Measurements from ENCODE around the gene F2.
"Not testable (repeated sequence)": the region's sequence is repeated elsewhere in the genome, so short reads cannot be mapped to it uniquely, and the experiment has no call there.

F2 gene

DNA sequence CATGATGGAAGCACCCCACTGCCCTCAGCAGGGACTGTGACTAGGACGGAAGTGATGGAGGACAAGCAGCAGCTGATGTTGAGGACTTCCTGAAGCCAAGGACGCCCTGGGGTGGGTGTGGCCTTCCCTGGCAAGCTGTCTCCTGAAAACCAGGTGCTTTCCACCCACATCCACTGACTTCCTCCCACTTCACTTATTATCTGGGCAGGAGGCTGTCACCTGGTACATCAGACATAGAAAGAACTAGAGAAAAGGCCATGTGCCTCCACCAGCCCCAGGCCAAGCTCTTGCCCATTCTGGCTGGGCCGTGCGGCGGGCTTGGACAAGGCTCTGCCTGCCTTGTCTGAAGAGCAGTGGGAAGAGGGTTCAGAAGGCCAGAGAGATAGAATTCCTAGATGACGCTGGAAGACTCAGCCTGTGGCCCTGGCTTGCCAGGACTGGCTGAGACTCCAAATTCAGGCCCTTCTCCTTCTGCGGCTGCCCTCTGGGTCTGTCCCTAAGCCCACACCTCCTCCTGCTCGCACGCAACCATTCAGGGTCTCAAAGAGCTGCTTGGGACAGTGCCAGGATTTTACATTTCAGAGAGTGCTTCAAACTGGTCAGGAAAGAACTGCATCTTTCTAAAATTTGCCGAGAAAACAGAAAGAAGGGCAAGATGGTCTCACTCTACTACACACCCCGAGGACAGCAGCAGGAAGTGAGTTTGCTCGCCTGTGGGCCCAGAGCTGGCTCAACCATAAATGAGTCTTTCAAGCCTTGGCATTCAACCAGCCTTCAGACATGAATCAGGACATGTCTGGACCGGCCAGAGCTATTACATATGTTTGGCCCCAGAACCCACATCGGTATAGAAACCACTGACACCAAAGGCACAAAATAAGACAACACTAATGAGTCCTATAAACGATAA lies 31.9 kb upstream of the F2 start:
- no peak for DNase-seq

DNA sequence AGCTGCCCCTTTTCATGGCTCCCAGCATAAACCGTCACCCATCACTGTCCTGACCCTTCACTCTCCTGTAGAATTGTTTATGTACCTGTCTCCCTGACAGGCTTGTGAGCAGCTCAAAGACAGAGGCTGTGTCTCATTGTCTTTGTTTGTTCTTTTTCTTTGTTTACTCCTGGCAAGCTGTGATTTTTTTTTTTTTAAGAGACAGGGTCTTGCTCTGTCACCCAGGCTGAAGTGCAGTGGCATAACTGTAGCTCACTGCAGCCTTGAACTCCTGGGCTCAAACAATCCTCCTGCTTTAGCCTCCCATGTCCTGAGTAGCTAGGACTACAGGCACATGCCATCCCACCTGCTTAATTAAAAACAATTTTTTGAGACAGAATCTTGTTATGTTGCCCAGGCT lies 28.3 kb upstream of the F2 start:
- DNase-seq: no peak

DNA sequence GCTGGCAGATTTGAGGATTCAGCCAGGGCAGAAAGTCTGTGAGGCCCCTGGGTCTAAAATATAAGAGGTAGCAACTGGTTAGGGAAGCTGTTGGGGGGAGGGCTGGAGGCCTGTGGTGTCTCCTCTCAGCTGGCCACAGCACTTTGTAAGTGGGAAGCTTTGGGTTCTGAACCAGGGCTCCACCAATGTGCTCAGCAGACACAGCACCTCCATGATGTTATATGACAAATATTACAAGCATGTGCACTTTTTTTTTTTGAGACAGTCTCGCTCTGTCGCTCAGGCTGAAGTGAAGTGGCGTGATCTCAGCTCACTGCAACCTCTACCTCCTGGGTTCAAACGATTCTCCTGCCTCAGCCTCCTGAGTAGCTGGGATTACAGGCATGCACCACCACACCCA lies 26.6 kb upstream of the F2 start:
- no peak for DNase-seq

DNA sequence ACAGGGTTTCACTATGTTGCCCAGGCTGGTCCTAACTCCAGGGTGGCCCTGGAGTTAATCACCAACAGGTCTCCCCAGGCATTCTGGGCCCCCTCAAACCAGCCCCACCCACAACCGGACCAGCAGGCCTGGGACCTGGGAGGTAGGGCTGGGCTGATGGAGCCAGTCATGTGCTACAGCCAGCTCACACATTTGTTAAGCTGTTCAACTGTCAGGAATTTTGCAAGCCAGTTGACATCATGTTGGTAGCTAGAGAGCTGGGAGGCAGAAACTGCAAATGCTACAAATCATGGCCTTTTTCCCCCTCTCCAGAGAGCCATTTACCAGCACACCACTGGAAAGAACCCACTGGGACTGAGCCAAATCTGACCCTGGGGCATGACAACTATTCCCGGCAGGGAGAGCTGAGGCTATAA lies 25.4 kb upstream of the F2 start:
- no peak for DNase-seq

DNA sequence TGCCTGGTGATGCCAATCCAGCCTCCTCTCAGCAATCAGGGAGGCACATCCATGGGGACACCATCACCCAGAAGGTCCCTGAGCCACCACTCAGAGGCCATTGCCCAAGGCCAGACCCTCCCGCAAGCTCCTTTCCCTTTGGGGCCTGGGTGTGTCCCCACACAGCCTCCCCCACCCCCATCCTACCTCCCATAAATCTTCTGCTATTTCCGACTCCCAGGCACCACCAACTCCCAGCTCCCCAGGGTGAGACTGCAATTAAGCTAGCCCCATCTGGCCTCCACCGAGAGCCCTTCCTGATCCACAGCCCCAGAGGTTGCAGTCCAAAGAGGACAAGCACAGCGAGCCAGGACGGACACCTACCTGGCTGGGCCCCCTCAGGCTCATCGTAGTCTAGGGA lies 24.9 kb upstream of the F2 start:
- no peak for DNase-seq

DNA sequence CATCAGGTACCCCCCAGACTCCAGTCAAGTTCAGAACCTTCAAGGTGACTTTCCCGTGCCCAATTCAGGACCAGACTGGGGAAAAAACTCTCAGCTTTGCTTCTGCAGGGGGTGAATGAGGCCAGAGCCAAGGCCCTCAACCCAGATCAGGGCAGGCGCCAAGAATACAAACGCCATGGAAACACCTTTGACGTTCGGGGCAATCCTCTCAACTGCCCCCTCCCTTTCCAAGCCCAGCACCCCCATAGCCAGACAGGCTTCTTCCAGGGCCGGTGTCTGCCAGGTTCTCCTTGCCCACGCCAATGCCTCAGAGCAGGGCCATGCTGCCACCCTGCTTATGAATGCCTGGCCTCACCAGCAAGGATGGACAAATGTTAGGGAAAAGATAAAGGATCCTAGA lies 24.4 kb upstream of the F2 start:
- DNase-seq: no peak

DNA sequence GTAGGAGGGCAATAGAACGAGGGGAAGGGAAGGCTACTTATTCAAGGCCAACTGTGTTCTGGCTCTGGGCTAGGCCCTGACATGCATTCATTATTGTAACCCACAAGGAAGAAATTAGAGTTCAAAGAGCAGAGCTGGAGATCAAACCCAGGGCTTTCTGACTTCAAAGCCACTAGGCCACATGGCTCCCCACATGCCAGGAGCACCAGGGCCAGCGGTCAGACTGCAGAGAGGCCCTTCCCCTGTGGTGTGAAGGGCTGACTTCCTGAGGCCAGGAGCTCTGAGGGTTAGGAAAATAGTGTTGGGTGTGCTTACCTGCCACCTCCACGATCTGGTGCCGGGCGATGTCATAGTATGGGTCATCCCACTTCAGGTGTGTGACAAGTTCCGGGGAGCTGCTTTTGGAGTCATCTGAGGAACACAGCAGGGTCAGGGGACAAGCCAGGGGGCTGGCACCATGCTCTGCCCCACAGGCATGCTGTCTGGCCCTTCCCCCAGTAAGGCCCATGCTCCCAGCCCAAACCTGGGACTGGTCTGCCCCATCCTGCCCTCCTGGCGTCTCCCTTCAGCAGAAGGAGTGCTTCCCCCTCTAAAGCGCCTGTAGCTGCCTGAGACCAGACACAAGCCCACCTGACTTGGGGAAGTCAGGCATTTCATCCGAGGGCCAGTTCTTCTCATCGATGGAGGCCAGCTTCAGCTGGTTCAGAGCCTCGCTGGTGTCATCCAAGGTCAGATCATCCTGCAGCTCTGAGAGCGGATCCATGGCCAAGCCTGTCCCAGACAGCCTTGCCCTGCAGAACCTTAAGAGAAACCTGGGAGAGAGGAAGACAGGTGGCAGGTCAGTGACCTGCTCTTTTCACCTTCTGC lies 23.4 kb upstream of the F2 start:
- DNase-seq: no peak

DNA sequence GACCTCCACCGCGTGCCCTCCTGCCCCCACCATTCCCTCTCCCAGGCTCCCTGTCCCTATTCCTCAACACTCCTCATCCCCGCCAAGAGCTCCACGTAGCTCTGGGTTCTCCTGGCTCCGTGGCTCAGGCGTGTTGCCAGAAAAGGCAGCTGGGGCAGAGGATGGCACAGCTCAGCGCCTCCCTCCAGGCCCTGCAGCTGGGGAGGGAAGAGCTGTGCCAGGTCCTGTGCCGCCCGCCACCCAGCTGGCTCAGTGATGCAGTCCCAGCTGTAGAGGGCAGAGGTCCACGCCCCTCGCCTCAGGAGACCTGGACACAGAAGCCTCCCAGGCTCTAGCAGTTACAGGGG lies 22.8 kb upstream of the F2 start:
- DNase-seq: no peak

DNA sequence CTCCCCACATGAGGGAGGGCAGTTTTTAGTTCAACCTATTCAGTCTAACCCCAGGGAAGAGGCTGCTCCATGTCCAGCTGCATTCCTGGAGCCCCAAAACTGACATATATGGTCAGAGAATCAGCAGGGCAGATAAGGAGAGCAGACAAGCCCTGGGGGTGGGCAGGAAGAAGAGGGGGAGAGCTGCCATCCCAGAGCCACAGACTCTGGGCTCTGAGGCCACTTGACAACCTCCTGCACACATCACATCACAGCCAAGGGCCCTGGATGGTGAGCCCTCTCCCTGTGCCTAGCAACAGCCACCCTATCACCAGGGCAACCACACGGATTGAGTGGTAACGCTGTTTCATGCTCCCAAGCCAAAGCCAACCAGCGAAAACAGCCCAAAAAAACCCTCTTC lies 21.7 kb upstream of the F2 start:
- no peak for DNase-seq

DNA sequence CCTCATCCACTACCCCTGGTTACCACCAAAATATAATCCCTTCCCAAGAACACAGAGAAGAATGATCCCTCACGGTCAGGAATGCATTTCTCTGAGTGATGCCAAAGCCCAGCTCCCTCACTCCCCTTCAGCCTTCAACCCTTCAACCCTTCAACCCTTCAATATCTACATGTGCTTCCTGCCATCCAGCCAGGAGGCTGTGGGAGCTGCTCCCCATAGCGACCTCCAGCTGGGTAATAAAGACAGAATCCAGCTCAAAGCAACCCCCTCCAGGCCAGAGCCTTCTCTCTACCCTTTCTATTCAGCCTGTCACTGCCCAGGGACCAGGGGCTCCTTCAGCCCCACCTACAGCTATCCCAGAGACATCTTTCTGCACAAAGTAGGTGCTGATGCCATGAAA lies 21.3 kb upstream of the F2 start:
- no peak for DNase-seq

DNA sequence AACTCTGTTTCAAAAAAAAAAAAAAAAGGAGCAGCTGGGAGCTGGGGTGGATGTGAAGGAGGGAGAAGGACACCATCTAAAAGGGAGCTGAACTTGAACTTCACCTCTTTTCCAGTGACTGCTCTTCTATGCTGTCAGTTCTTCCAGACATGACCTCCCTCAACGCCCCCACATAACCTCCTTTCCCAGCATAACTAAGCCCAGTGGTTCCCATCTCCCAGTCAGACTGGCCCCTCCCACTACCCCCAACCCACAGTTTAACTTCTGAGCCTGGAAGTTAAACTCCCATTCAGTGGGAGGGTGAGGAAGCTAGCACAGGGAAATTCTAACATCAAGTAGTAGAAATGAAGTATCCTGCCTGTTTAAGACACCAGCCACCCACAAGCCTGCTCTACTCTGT lies 20.4 kb upstream of the F2 start:
- DNase-seq: no peak

DNA sequence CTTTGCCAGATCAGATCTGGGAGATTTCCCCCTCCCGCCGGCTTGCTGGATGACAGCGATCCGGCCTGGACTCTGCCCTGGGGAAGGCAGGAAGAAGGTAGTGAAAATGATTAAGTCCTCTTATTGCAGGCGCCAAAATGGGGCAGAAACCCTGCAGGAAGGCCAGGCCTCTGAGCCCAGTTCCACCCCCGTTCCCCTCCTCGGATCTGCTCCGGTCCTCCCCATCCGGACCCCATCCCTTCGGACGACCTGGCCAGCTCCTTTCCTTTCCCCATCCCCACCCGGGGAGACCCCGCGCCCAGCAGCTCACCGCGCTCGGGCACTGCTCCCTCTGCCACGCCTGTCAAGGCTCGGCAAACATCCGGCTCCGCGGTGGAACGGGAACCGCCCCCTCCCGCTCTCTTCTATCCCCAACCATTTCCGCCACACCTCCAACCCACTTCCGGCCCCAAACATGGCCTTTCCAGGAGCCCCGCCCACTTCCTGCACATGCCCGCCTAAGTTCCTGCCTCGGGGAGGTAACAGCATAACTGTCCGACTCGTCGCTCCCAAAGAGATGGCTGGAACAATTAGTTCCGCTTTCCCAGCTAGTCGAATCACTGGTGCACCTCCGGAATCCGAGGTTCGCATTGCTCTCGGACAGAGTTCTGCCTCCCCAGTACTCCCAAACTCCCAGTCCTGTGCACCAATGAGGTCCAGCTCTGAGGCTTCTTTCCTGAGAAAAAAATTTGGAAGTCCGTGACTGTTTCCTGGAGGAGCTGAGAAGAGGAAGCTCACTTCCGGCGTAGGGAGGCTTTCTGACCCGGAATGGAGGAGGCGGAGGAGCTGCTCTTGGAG lies 18.6 kb upstream of the F2 start, which contains the start of the genes ARHGAP1 and ZNF408:
Gene ARHGAP1, minus strand, starts transcription at position 379 of the 837 bp plus-strand sequence. CDS start 4,512 bp downstream, outside the sequence.
Gene ZNF408, plus strand, starts transcription at position 791 of the 837 bp plus-strand sequence. Its CDS starts 17 bp downstream, at position 808.
- DNase-seq: peak; percentile 99

DNA sequence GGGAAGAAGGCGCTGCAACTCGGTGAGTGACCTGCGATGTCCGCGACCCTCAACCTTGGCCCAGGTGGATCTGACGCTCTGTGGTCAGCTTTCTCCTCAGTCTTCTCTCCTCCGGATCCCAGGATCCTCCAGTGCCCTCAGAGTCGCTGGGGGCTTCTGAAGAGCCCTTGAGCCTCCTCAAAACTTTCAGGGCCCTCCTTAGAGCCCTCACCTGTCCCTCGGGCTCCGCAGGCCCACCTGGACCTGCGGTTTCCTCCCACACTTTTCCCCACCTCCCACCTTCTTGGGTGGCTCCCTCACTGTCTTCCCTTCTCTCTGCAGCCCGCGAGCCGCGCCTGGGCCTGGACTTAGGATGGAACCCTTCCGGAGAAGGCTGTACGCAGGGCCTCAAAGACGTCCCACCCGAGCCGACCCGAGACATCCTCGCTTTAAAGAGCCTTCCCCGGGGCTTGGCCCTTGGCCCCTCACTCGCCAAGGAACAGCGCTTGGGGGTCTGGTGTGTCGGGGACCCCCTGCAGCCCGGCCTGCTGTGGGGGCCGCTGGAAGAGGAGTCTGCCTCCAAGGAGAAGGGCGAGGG lies 17.8 kb upstream of the F2 start:
- DNase-seq: no peak

DNA sequence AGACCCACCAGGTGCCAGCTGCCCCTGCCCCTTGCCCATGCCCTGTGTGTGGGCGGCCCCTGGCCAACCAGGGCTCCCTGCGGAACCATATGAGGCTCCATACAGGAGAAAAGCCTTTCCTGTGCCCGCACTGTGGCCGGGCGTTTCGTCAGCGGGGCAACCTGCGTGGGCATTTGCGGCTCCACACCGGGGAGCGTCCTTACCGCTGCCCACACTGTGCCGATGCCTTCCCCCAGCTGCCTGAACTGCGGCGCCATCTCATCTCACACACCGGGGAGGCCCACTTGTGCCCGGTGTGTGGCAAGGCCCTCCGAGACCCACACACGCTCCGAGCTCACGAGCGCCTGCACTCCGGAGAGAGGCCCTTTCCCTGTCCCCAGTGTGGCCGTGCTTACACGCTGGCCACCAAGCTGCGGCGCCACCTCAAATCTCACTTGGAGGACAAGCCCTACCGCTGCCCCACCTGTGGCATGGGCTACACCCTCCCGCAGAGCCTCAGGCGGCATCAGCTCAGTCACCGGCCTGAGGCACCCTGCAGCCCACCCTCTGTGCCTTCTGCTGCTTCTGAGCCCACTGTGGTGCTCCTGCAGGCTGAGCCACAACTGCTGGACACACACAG lies 13.8 kb upstream of the F2 start:
- DNase-seq: no peak

DNA sequence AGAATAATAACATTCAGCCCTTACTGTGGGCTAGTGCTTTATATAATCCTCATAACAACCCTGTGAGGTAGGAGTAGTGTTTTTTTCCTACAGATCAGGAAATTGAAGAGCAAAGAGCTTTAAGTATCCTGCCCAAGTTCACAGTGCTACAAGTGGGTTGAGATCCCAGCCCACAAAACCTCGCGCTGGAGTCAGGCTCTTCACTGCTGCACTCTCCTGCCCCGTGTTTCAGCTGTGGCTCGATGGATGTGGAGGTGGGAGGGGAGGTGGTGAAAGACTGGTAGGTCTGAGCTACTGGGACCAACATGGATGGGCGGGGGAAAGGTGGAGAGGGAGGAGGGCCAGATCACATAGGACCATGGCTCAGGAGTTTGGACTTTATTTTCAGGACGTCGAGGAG lies 12.1 kb upstream of the F2 start:
- DNase-seq: no peak

DNA sequence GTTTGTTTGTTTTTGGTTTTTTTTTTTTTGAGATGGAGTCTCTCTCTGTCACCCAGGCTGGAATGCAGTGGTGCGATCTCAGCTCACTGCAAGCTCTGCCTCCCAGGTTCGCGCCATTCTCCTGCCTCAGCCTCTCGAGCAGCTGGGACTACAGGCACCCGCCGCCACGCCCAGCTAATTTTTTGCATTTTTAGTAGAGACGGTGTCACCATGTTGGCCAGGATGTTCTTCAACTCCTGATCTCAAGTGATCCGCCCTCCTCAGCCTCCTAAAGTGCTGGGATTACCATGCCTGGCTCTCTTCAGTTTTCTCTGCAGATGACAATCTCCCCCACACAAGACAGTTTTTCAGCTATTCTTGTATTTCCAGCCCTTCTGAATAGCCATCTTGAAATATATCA lies 9.7 kb upstream of the F2 start:
- not testable (repeated sequence) for DNase-seq

DNA sequence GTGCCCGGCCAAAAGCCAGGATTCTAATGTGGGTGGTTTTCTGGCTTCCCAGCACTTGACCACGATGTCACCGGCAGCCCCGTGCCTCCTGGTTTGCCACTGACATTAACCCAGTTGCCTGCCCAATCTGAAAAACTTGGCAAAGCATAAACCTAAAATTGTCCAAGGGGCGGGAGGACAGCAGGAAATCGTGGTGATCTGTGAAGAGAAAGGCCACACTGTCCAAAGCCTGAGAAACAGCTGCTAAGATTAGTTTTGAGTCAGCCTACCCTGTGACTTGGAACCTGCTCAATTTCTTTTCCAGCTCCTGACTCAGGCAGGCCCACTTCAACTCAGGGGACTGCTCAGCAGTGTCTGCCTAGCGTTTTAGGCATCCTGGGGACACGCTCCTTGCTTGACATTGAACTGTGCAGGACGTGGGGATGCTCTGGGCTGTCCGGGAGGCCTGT lies 8.2 kb upstream of the F2 start:
- no peak for DNase-seq

DNA sequence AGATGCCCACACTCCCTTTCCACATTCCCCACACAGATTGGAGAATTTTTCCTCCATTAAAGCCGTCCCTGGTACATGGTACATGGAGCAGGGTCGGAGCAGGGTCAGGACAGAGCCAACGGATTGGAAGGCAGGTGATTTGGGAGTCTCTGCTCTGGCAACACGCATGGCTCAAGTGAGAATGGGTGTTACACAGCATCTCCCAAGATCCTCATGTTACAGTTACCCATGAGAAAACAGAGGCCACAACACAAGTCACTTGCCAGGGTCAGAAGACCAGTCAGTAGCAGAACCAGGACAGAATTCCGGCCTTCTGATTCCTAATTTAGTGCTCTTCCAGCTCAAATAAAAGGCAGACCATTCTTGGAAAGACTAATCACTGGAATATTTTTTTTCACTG lies 7.7 kb upstream of the F2 start:
- DNase-seq: no peak

DNA sequence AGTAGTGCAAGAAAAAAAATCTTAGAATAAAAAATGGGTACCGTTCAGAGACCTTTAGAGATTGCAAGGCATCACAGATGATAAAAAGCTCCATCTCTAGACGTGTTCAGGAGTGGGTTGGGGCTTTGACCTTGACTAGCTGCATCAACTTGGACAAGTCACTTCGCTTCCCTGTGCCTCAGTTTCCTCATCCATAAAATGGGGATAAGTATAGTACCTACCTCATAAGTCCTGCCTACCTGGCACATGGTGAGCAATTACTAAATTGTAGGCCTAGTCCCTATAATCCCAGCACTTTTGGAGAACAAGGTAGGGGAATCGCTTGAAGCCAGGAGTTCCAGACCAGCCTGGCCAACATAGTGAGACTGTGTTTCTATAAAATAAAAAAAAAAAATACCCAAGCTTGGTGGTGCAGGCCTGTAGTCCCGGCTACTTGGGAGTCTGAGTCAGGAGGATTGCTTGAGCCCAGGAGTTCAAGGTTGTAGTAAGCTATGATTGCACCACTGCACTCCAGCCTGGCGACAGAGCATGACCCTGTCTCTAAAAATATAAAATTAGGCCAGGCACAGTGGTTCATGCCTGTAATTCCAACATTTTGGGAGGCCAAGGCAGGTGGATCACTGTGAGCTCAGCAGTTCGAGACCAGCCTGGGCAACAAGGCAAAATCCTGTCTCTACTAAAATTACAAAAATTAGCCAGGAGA lies 6.0 kb upstream of the F2 start:
- no peak for DNase-seq

DNA sequence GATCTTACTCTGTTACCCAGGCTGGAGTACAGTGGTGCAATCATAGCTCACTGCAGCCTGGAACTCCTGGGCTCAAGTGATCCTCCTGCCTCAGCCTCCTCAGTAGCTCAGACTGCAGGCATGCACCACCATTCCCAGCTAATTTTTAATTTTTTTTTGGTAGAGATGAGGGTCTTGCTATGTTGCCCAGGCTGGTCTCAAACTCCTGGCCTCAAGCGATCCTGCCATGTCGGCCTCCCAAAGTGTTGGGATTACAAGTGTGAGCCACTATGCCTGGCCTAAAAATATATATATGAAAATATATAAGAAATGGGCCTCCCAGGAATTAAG lies 1.2 kb upstream of the F2 start:
- DNase-seq: not testable (repeated sequence)

DNA sequence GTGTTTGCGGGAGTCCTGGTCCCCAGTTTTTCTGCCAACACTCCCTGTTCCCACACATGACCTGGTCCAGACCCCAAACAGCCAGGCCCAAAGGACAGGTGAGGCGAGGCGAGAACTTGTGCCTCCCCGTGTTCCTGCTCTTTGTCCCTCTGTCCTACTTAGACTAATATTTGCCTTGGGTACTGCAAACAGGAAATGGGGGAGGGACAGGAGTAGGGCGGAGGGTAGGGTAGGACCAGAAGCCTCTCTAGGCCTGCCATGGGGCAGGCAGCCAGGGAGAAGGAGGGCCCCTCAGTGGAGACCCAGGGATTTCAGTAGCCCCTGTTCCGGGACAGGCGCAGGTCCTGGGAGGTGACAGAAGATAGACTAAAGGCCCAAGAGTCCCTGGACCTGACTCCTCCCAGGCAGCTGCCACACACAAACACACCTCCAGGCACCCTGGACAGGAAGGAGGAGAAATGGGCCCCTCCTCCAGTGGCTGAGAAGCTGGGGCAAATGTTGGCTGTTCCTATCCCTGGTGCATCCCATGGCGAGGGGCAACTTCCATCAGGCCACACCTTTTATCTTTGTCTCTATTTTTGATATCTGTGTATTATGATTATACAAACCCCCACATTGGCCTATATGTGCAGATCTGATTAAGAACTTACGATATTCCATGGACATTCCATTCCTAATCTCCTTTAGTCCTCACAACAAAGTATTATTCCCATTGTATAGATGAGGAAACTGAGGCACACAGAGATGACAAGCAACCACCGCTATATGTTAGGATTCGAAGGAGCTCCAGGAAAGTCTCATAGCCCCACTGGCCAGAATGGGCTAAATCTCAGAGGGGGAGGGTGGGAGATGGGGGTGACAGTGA lies 626 bp upstream of the F2 start:
- no peak for DNase-seq
